ENCODE measurements around the gene SFI1.

GRCh38 chr22:31583861-31584485 is 87.6 kb downstream of the SFI1 start:
- TF ChIP-seq CTCF (conservative IDR thresholded peaks at IDR 0.05) (no peak), ZFX (IDR thresholded peaks at IDR 0.05) (no peak)

All from C4-2B (cell line).